HG03066 (cell line): ENCODE data around the gene HOXB4.

Source experiments
- ATAC-seq: cut with Tn5 transposase; IDR thresholded peaks from one replicate; pipeline ENCODE4 v1.9.1; 2021; ENCODE audit warnings: low read depth; ENCODE audit not compliant: unreplicated experiment

The HOXB4 gene

DNA sequence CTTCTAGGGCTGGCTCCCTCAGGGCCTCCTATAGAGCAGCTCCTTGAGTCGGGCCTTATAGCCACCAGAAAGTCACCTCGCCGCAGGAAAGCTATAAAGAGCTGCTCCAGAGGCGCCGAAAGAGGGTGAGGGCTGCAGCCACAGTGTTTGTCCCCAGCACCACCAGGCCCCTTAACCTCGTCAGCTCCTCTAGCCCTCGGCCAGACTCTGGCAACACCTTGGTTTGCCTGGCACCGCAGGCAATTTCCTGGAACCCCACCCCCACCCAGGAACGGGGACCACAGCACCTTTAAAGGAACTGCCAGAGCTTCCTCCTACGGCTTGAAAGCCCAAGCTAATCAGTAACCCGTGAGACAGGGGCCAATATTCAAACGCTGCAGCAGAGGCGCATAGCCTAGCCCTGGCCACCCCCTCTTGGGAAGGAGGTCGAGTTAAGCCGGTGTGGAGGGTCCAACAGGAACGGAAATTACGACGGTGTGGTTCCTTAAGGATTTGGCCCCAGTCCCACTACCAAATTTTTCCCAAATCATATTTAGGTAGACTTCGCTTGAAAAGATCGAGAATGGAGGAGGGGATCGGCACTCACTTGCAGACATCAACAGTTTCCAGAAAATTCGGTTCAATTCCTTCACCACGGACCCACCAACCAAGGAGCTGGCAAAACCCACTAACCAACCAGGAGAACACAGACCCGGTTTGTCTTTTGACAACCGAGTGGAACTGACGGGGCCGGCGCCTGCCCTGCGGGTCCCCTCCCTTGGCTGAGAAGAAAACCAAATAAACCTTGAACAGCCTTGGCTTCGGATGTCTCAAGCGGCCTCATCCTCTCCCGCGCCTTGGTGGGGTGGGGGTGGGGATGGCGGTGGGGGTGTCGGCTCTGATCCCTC lies 23.6 kb upstream of the HOXB4 start:
- ATAC-seq: no peak

DNA sequence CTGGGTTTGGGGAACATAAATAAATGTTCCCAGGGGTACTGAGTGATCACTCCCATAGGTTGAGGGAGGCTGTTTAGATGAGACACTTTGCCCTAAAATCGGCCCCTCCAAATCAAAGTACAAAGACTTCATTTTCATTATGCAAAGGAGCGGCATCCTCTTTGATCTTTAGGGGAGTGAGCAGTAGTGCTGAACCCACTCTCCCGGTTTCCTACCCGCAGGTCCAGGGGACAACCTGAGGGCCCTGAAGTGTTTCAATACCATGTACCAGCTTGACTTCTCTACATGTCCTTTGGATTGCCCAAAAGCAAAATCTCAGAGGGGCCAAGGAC lies 23.0 kb upstream of the HOXB4 start:
- ATAC-seq: no peak

DNA sequence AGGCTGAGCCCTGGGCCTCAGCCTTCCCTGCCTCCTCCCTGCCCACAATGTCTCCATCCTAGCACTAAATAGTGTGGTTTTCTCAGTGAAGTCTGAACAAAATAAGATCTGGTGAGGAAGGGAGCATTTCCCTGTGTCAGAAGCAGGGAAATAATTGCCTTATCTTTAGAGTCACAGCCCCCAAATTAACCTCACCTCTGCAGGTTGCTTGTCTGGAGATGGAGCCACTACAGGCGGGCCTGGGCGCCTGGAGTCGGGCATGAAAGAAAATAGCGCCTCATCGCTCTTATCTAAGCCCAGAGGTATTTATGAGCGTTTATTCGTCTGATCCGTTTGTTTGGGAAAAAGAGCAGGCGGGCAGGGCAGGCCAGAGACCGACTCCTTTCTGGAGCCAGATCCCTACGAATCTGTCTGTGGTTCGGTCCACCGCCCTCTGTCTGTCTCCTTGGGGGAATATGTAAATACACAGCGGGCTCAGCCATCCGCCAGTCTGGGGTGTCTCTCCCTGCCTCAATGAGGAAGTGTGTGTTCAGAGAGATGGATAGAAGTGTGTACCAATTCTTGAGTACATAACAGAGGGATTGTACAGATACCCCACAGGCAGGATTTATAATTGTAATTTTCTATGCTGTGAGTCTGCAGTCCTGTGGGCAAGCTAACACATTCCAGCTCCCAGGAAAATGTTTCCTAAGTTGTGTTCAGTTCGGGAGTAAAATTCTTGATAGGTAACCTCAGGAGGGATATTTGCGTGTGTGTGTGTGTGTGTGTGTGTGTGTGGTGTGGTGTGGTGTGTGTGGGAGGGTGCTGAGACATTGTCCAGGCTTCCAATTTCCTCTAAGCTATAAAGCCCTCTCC lies 22.3 kb upstream of the HOXB4 start:
- no peak for ATAC-seq

DNA sequence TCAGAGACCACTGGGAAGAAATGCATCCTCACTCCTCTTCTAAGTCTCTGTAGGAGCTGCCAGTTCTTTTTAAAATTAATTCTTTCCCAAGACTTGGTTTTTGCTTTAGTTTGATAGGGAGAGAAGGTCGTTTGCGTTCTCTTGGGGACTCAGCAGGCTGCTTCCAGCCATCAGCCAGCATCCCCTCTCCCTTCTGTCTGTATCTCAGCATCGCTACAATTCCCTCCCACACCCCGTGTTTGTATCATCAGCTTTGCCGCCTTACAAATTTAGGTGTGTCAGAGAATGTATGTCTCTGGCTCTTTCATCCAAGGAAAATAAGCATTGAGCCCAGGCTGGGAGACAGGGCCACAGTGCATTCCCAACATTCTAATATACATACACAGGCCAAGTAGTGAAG lies 21.2 kb upstream of the HOXB4 start:
- ATAC-seq: no peak

DNA sequence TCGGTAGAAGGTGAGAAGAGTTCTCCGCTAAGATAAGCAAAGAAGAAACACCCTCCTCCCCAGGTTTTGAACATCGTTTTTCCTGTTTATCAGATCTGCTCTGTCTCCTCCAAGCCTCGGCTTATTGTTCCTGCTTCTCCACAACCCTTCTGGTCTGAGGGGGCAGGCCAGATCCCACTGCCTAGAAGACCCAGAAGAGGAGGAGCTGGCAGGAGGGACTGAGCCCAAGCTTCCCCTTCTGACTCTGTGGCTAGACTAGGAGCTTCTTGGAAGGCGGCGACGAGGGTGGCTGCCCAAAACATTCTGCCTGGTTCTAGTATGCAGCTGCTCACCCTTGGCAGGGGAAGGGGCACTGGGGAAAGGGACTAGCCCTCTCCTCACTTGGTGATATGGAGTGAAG lies 20.6 kb upstream of the HOXB4 start:
- ATAC-seq: no peak

DNA sequence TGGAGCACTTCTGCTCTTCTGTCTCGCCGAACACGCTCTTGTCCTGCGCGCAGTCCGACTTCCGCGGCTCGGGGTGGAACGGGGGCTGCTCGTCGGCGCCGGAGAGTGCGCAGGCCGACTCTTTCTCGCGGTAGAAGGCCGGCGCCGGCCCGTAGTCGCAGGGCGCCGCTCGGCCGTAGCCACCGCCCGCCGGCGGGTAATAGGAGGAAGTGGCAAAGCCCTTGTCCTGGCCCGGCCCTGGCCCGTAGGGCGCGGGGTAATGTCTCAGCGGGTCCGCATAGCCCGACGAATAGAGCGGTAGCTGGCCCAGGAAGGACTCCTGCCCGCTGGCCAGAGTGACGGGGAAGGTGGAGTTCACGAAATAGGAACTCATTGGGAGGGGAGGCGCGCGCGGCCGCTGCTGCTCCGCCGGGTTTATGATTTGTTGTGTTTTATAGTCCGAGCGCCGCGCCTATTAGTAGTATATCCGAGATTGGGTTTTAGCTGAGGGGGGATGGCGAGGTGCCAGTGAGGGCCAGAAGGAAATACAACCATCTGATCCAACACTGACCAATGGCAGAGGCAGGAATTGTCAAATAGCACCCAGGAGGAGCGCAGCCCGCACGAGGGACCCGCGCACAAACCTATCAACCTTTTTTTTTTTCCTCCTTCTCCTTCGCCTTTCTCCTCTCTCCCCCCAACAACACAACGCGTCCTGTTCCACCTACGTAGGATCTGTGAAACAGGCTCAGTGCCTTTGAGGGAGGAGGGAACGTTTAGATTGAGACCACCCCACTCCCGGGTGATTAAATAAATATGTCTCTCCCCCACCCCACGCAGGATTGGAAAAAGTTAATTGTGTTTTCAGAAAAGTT lies 19.9 kb upstream of the HOXB4 start:
- ATAC-seq: no peak

DNA sequence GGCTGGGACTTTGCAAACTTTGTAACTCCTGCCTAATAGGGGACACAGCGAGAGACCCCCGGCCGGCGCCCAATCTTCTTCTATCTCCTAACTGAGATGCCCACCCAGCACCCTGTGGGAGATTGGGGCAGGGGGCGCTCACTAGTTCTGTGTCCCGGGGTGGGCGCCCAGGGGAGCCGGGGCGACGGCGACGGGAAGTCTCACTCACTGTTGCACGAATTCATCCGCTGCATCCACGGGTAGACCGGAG lies 19.3 kb upstream of the HOXB4 start:
- ATAC-seq: no peak

DNA sequence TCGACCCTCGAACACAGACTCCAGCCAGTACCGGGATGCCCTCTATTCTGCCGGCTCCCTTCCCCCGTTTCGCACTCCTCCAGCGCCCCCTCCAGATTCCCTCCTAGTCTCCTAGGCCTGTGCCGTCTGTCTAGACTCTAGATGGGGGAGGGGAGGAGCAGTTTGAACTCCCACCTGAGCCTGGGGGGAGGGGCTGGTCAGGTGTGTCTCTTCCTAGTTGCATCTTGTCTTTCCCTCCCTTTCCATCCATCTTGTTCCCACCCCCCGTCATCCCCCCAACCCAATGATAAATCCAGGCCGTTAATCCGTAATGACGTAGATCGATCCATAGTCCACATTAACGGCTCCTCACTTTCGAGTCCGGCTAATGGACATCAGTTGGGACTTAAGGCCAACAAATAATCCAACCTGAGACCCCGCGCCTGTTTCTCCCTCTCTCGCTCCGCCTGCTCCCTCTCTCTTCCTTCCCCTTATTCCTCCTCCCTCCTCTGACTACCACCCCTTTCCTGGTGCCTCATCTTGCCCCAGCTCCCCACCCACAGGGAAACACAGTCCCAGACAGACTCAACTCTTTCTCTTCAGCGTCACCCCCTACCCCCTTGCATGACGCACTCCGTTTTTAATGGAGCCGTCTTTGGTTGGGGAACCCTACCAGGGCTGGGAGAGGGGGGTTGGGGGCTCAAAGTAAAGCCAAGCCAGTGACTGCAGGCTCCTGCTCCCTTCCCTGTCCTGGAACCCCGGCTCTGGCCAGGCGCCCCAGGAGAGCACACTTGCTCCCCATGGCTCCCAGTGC lies 18.8 kb upstream of the HOXB4 start:
- no peak for ATAC-seq

DNA sequence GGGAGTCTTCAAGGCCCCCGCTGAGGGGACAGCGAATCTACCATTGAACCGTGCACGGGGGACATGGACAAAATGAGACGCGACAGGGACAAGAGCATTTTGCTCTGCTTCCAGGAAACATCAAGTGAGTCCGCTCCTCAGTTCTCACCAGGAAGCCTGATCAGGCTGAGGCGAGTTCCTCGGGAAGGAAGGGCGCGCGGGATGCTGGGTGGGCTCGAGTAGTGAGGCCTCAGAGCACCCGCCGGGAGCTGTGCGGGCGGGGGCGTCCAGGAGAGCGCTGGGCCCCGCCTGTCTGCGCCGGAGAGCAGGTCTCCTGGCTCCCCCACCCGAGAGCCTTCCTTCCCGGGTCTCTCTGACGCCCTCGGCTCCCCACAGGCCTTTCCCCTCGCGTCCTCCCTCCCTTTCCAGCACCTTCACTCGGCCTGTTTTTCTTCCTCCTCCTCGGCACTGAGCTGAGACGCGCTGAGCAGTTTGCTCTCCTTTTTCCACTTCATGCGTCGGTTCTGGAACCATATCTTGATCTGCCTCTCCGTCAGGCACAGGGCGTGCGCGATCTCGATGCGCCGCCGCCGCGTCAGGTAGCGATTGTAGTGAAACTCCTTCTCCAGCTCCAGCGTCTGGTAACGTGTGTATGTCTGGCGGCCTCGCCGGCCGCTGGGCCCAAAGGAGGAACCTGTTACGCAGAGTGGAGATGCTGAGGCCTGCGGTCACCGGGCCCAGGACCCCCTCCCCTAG lies 18.0 kb upstream of the HOXB4 start:
- no peak for ATAC-seq

DNA sequence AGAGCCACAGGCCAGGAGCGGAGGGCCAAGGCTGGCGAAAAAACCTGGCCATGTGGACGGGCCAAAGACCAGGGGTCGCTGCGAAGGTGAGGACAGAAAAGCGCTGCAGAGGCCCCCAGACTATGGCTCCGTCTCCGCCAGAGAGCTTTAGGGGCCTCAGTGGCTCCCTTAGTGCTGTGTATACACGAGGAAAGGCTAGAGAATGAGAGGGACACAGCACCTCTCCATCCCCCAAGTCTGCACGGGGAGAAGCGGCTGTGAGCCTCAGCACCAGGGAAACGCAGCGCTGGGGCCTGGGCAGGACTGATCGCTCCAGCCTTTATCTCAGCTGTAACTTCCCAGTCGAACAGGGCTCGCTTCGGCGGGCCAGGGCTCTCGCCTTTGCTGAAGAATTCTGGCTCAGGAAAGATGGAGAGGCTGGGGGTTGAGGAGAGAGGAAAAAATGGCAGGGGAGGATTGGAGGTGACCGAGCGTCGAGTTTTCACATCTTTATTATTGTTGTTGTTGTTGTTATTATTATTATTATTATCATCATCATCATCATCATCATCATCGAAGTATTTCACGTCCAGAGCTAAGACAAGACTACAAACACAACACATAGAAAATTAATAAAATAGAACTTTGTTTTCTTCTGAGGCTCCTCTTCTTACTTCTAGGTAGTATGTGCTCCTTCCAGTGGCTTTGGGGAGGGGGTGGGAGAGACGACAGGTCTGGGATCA lies 17.3 kb upstream of the HOXB4 start:
- no peak for ATAC-seq

DNA sequence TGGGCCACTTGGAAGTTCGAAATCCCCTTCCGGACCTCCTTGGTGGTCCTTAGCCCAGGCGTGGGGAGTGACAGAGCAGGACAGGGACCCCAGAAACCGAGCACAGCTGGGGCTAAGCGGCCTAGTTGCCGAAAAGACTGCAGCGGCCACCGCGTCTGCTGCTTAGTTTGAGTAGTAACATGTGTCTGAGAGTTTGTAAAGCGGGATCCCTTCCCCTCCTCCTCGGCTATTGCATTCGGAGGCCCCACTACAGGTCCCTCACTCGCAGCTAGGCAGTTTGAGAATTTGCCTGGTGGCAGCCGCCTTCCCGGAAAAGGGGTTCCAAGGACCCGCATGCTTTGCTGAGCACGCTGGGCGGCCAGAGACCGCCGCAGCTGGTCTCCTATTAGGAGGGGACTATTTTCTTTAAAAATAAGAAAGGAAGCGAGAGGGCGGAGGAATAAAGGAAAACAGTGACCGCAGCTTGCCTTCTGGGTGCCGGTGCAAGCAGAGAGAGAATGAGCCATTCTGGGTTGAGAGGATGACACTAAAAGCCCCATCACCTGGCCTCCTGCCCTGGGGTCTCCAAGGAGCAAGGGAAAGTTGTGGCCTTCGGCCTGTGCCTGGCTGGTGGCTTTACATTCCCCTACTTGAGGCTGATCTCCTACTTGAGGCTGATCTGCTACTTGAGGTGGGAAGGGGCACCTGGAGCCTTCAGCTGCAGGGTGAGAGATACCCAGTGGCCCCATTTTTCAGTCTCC lies 16.6 kb upstream of the HOXB4 start:
- no peak for ATAC-seq

DNA sequence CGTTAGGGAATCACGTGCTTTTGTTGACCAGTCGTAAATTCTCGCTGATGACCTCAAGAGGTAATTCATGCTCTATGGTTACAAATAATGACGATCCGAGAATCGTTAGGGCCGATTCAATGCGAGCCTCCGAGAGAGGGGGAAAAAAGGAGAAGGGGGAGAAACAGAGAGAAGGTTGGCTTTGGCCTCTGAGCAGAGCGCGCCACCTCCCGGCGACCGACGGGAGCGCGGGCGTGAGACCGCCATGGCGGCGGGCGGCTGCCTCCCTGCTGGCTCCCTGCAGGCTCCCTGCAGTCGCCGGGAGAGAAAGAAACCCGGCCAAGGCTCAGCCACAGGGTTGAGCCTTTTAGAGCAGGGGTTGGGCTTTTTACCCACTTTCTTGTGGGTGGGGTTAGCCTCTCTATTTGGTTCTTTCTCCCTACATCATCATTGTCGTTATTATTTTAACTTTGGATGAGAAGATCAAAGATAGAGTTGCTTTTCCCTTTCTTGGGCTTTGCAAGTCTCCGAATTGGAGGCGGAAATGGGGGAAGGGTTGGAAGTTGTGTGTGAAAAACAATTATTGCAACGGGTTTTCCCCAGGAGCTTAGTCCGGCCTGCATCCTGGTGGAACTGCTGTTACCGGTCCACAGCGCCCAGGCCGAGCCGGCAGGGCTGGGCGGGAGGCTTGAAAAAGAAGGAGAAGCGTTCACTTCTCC lies 15.8 kb upstream of the HOXB4 start:
- ATAC-seq: no peak

DNA sequence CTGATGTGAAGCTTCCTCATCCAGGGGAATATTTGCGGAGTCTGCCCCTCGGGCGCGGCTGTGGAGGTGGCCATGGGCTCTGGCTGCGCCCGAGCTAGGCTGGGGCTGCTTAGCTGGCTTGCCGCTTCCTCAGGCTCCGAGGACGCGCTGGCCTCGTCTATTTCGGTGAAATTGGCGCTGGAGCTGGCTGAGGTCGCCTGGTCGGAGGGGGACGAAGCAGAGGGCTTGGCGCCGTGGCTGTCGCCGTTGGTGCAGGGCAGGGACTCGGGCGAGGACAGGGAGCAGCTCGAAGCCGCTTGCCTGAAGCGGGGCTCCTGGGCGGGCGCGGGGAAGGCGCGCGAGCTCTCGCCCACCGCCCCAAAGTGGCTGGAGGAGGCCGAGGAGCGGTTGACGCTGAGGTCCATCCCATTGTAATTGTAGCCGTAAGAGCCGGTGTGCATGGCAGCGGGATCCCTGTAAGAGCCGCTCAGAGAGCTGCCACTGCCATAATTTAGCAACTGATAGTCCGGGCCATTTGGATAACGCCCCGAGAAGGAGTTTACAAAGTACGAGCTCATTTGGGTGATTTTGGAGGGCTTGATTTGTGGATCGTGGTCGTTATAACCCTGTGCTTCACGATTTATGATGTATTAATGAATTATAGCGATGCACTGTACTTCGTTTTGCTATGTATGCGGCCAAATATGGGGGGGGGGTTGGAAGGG lies 15.1 kb upstream of the HOXB4 start, which contains the start of gene HOXB5:
TSS of gene HOXB5 (minus strand) at position 654 of the 704 bp plus-strand sequence. CDS start at position 557, 97 bp downstream.
- no peak for ATAC-seq

DNA sequence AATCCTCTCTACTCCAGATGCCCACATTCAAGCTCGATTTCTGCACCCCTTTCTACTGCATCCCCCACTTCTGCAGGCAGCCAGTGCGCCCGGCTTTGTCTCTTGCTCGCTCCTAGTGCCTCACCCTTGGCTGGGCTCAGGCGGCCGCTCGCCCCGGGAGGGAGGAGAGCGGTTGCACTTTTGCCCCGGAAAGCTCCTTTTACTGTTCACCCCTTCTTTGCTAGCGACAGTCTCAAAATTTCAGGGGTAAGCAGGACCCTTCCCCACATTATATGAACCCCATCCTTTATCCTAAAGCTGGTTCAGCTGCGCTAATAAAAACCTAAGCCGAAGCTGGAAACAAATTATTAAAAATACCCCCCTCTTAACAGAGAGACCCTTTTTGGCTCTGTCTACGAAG lies 14.4 kb upstream of the HOXB4 start:
- ATAC-seq: no peak

DNA sequence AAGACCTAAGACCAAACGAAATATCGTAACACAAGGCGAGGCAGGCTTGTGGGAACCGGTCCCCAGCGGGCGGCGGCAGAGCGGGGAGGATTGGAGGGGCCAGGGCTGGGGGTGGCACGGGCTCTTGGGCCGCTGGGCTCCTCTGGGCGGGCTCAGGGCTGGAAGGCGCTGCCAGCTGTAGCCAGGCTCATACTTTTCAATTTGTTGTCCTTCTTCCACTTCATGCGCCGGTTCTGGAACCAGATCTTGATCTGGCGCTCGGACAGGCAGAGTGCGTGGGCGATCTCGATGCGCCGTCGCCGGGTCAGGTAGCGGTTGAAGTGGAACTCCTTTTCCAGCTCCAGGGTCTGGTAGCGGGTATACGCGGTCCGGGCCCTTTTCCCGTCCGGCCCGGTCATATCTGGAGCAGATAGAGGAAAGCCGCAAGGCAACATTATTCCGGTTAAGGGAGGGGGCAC lies 13.9 kb upstream of the HOXB4 start:
- no peak for ATAC-seq

DNA sequence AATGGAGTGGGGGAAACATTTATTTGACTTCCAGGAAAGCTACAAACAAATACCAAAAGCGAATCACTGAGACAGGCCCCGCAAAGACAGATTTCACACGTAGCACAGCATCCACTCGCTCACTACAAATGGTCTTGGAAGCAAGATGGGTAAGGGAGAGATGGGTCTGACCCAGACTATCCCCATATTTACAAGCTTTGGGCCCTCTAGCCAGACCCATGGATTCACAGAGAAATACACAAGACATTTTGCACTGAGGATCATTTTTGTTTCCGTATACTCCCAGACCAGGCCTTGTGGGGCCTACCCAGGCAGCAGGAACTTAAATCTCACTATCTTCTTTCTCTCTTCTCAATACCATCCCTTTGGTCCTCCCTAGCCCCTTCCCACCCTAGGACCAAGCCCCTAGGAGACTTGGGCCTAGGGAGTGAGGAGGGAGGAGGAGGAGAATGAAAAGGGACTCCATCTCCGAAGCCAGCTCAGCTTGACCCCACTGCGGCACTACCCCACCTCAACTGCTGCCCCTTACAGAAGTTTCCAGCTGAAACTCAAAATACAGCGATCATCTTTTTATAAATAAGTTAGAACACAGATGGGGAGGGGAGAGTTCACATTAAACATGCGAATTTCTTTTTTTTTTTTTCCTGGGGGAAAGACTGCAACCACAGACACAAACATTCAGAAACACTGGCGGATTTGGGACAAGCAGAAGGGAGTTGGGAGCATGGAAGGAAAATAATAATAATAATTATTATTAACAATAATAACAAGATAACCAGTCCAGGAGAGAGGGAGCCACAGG lies 13.3 kb upstream of the HOXB4 start:
- ATAC-seq: no peak
